H1 (cell line): ENCODE measurements around the gene FAM163A. TPM values are rescaled to one million over a fixed set of nuclear protein-coding genes. Genes with fewer than 3 reads are reported as not detected.
A peak's percentile ranks its signal among the peaks of the same experiment; 100 is the strongest.

Source experiments
- CTCF ChIA-PET: fragments of 300-600 bp; sonication (Branson Sonifier 250); formaldehyde crosslinking; loops from one replicate; lab custom pipeline; 2021; ENCODE audit not compliant: partially characterized antibody; lab: Charles Lee
- POLR2A ChIA-PET: fragments of 300-600 bp; sonication (Branson Sonifier 250); formaldehyde crosslinking; loops from one replicate; lab custom pipeline; 2021; ENCODE audit warnings: inconsistent platforms; ENCODE audit not compliant: partially characterized antibody; lab: Charles Lee
- DNase-seq, 2 experiments: peaks; one replicate each; pipeline versions ENCODE4 v3.0.0 to v3.0.0-alpha.2; 2010 to 2022; ENCODE audit warnings: low spot score in 2 of 2, low read depth in 1 of 2, mixed read lengths in 1 of 2
- FAIRE-seq: peaks from 2 replicates; lab custom pipeline; 2011; peaks lifted over from hg19 to GRCh38; lab: Jason Lieb, UNC
- H2AFZ ChIP-seq: 2 replicates; pipeline ENCODE4 v1.8.1; 2012; ENCODE audit warnings: low read length, inconsistent platforms
- H2AK5ac ChIP-seq: 2 replicates; pipeline ENCODE4 v1.6.1; 2013; ENCODE audit warnings: low read depth, low read length
- H2BK120ac ChIP-seq: replicated peaks from 2 replicates; pipeline ENCODE3; 2013; ENCODE audit warnings: low read depth, low read length, inconsistent platforms
- H2BK12ac ChIP-seq: 2 replicates; pipeline ENCODE4 v1.6.1; 2013; ENCODE audit warnings: low read depth, low read length
- H2BK15ac ChIP-seq: 2 replicates; pipeline ENCODE4 v1.6.1; 2013; ENCODE audit warnings: low read length
- H2BK20ac ChIP-seq: 2 replicates; pipeline ENCODE4 v1.6.1; 2013; ENCODE audit warnings: low read length
- H2BK5ac ChIP-seq: 2 replicates; pipeline ENCODE4 v1.6.1; 2013; ENCODE audit warnings: low read depth, low read length
- H3K14ac ChIP-seq: 2 replicates; pipeline ENCODE4 v1.6.1; 2013; ENCODE audit warnings: inconsistent platforms; ENCODE audit not compliant: insufficient read length
- H3K18ac ChIP-seq: 2 replicates; pipeline ENCODE4 v1.6.1; 2013; ENCODE audit warnings: low read length; ENCODE audit errors: extremely low read depth
- H3K23ac ChIP-seq: 2 replicates; pipeline ENCODE4 v1.6.1; 2013; ENCODE audit warnings: inconsistent platforms; ENCODE audit not compliant: insufficient read length
- H3K23me2 ChIP-seq: 2 replicates; pipeline ENCODE4 v1.6.1; 2013; ENCODE audit warnings: low read depth, low read length
- H3K27ac ChIP-seq: 2 replicates; pipeline ENCODE4 v1.6.1; 2011; ENCODE audit warnings: low read depth, low read length, inconsistent platforms
- H3K27me3 ChIP-seq, 4 experiments: replicated peaks in 1 of 4; 1 replicate in 1 of 4; 2 replicates in 3 of 4; pipeline versions ENCODE4 v1.6.1 to v1.8.1; 2011 to 2013; ENCODE audit warnings: low read length in 3 of 4, mild to moderate bottlenecking in 3 of 4, inconsistent platforms in 2 of 4, mixed read lengths in 2 of 4, moderate library complexity in 1 of 4; ENCODE audit not compliant: control insufficient read depth in 3 of 4, insufficient read depth in 3 of 4; ENCODE audit errors: extremely low read depth in 1 of 4
- H3K36me3 ChIP-seq, 4 experiments: 2 replicates each; pipeline versions ENCODE4 v1.6.1 to v1.8.1; 2011 to 2013; ENCODE audit warnings: mild to moderate bottlenecking in 4 of 4, low read length in 3 of 4, moderate library complexity in 2 of 4, control low read depth in 1 of 4, inconsistent platforms in 1 of 4; ENCODE audit not compliant: insufficient read depth in 4 of 4, control insufficient read depth in 2 of 4
- H3K4ac ChIP-seq: replicated peaks from 2 replicates; pipeline ENCODE3; 2013; ENCODE audit warnings: low read length, low read depth, mixed read lengths, inconsistent platforms; ENCODE audit not compliant: insufficient read length
- H3K4me1 ChIP-seq, 4 experiments: replicated peaks in 1 of 4; 1 replicate in 1 of 4; 2 replicates in 3 of 4; pipeline versions ENCODE4 v1.6.1 to v1.8.1; 2011 to 2013; ENCODE audit warnings: low read length in 3 of 4, inconsistent platforms in 2 of 4, mixed read lengths in 1 of 4; ENCODE audit not compliant: insufficient read depth in 4 of 4, control insufficient read depth in 3 of 4
- H3K4me2 ChIP-seq, 2 experiments: 2 replicates each; pipeline versions ENCODE4 v1.6.1 to v1.8.1; 2011 to 2013; ENCODE audit warnings: low read depth in 2 of 2, low read length in 2 of 2, control low read depth in 1 of 2, inconsistent platforms in 1 of 2, mild to moderate bottlenecking in 1 of 2; ENCODE audit not compliant: insufficient read depth in 1 of 2
- H3K4me3 ChIP-seq, 4 experiments: fragments of 200-600, 300-600 bp in 1 of 4; sonication (generic), shearing (Covaris generic), sonication (Bioruptor Twin) in 1 of 4; 2 replicates each; pipeline versions ENCODE4 v1.5.1 to v1.8.1; 2011 to 2016; ENCODE audit warnings: low read length in 4 of 4, low read depth in 3 of 4, control low read depth in 2 of 4, inconsistent platforms in 2 of 4, mild to moderate bottlenecking in 2 of 4, mixed read lengths in 1 of 4, moderate library complexity in 1 of 4; ENCODE audit not compliant: insufficient read depth in 2 of 4; ENCODE audit errors: extremely low read depth in 1 of 4
- H3K56ac ChIP-seq: replicated peaks from 2 replicates; pipeline ENCODE3; 2013; ENCODE audit warnings: low read depth, mild to moderate bottlenecking, mixed read lengths, low read length, inconsistent platforms; ENCODE audit not compliant: insufficient read length
- H3K79me1 ChIP-seq: 2 replicates; pipeline ENCODE4 v1.6.1; 2013; ENCODE audit warnings: low read depth, low read length, control low read depth
- H3K79me2 ChIP-seq, 2 experiments: 2 replicates each; pipeline versions ENCODE4 v1.6.1 to v1.8.1; 2012 to 2013; ENCODE audit warnings: low read length in 2 of 2, mild to moderate bottlenecking in 2 of 2, inconsistent platforms in 1 of 2; ENCODE audit not compliant: insufficient read depth in 2 of 2, control insufficient read depth in 1 of 2
- H3K9ac ChIP-seq, 4 experiments: replicated peaks in 1 of 4; 1 replicate in 1 of 4; 2 replicates in 3 of 4; pipeline versions ENCODE4 v1.6.1 to v1.8.1; 2011 to 2013; ENCODE audit warnings: low read depth in 3 of 4, low read length in 3 of 4, control low read depth in 2 of 4, mild to moderate bottlenecking in 2 of 4, moderate library complexity in 2 of 4, inconsistent platforms in 1 of 4; ENCODE audit errors: extremely low read depth in 1 of 4
- H3K9me3 ChIP-seq, 2 experiments: 2 replicates each; pipeline versions ENCODE4 v1.6.1 to v1.8.1; 2012 to 2013; ENCODE audit warnings: mild to moderate bottlenecking in 2 of 2, moderate library complexity in 2 of 2, control low read depth in 1 of 2, inconsistent platforms in 1 of 2, low read depth in 1 of 2, low read length in 1 of 2, mixed read lengths in 1 of 2; ENCODE audit not compliant: insufficient read depth in 2 of 2
- H4K20me1 ChIP-seq, 2 experiments: replicated peaks in 1 of 2; 2 replicates each; pipeline versions ENCODE3 to v1.8.1; 2011 to 2013; ENCODE audit warnings: inconsistent platforms in 2 of 2, low read length in 2 of 2, mild to moderate bottlenecking in 1 of 2; ENCODE audit not compliant: insufficient read depth in 2 of 2, control insufficient read depth in 1 of 2
- H4K5ac ChIP-seq: 2 replicates; pipeline ENCODE4 v1.6.1; 2013; ENCODE audit warnings: low read length, low read depth, mixed read lengths, inconsistent platforms; ENCODE audit not compliant: insufficient read length
- H4K8ac ChIP-seq: 2 replicates; pipeline ENCODE4 v1.8.0; 2013; ENCODE audit warnings: mild to moderate bottlenecking, moderate library complexity, low read length, inconsistent platforms; ENCODE audit not compliant: insufficient read depth; ENCODE audit errors: extremely low read depth
- H4K91ac ChIP-seq: replicated peaks from 2 replicates; pipeline ENCODE3; 2013; ENCODE audit warnings: low read length, mixed read lengths, inconsistent platforms; ENCODE audit not compliant: insufficient read length
- ASH2L ChIP-seq: fragments of 200-600, 300-600 bp; sonication (generic); IDR thresholded peaks from one replicate; pipeline ENCODE4 v1.7.1; 2017; ENCODE audit warnings: low read length
- EP300 ChIP-seq, 2 experiments: IDR thresholded peaks; 1 replicate in 1 of 2; 2 replicates in 1 of 2; pipeline ENCODE4 v1.6.1; 2011 to 2012; ENCODE audit warnings: low read depth in 2 of 2, low read length in 2 of 2, mild to moderate bottlenecking in 2 of 2, borderline replicate concordance in 1 of 2, inconsistent platforms in 1 of 2, moderate library complexity in 1 of 2
- EZH2 ChIP-seq: fragments of 200-600 bp; sonication (generic); IDR thresholded peaks from 2 replicates; pipeline ENCODE4 v1.7.1; 2012; ENCODE audit warnings: low read depth, mild to moderate bottlenecking, moderate library complexity, low read length, inconsistent platforms; ENCODE audit not compliant: severe bottlenecking
- GTF2F1 ChIP-seq: IDR thresholded peaks from 2 replicates; pipeline ENCODE4 v1.6.1; 2012; ENCODE audit warnings: low read depth, low read length, improper control_type of control experiment, borderline replicate concordance
- RAD21 ChIP-seq, 2 experiments: IDR thresholded peaks in 1 of 2; conservative IDR thresholded peaks in 1 of 2; 2 replicates each; pipeline ENCODE4 v1.6.1; 2011; ENCODE audit warnings: low read depth in 2 of 2, low read length in 2 of 2, improper control_type of control experiment in 1 of 2, inconsistent platforms in 1 of 2, mild to moderate bottlenecking in 1 of 2, moderate library complexity in 1 of 2
- SIRT6 ChIP-seq: IDR thresholded peaks from one replicate; pipeline ENCODE4 v1.7.1; 2012; ENCODE audit warnings: low read length, inconsistent platforms
- SP1 ChIP-seq: IDR thresholded peaks from 2 replicates; pipeline ENCODE4 v1.6.1; 2011; ENCODE audit warnings: low read depth, low read length
- WGBS, 2 experiments: shearing (Covaris generic) in 1 of 2; methylation state at CpG; one replicate each; pipeline versions ENCODE4 v1.1.6 to v1.1.7; 2013 to 2015; ENCODE audit warnings: low lambda C conversion rate in 2 of 2, mixed read lengths in 2 of 2, inconsistent platforms in 1 of 2, low coverage in 1 of 2, missing lambda C conversion rate in 1 of 2; ENCODE audit not compliant: insufficient replicate concordance in 2 of 2, insufficient coverage in 1 of 2, insufficient read length in 1 of 2; ENCODE audit errors: extremely low coverage in 1 of 2, missing lambda C conversion rate in 1 of 2; 5-methylcytosine and 5-hydroxymethylcytosine counted together
- polyA plus RNA-seq, 7 experiments: library from polyadenylated mRNA; depleted of rRNA in 3 of 7; stranded (reverse) in 5 of 7; unstranded in 2 of 7; fragments of >200 nt in 5 of 7; fragments of 200-250 nt in 2 of 7; gene quantifications; 1 replicate in 5 of 7; 2 replicates in 1 of 7; 4 replicates in 1 of 7; pipeline versions ENCODE4 v1.2.1 to v1.2.3, GENCODE V29; 2011 to 2013; ENCODE audit warnings: missing spikeins in 2 of 7, mixed read lengths in 2 of 7
- total RNA-seq: library from RNA; stranded (reverse); fragmentation: NEBNext Ultra II Directional; extraction: Animal tissue kit (Norgen Biotek cat#: 25700); gene quantifications from 2 replicates; pipeline ENCODE4 v1.2.1, GENCODE V29; 2021

FAM163A gene
- total and polyA plus RNA-seq, 2 of the 8 experiments (the other 6 are each of a cell fraction or from before 2014, with no cell fraction given), result 0.13 to 0.18 TPM

DNA sequence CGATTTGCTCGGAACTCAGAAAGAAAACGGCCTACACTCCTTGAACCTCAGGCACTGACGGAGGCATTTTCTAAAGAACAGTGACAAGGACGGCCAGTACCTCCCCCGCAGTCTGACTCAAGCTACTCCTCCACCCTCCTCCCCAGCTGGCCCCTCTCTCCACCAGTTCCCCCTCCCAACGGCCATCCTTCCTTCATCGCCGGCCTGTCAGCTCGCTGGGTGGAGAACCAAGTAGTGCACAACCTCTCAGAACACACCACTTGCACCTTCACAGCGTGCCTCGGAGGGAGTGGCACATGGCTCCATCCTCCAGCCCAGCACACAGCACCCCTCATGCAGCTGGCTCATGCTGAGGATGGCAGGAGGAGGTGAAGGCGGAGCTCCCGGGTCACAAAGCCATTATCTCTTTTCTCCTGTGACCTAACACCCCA, 75.7 kb downstream of the FAM163A start:
- H3K27ac ChIP-seq, result no peak overlapping the region
- no peaks in the 10 kb centered on the region for H3K9me3 ChIP-seq
- H3K4me3 ChIP-seq, result no peak overlapping the region
- no peaks in the 10 kb centered on the region for H3K36me3 ChIP-seq
- H3K9ac ChIP-seq, result no peak overlapping the region
- H2BK15ac ChIP-seq, result no peak overlapping the region
- H3K79me1 ChIP-seq, result no peaks in the 10 kb centered on the region
- no peak overlapping the region for H3K23ac ChIP-seq
- 88% methylated on average over 14 of the region's 14 CpGs; no CpG with 5 or more reads in 1 of the 2 experiments for WGBS, 2 experiments
- H3K4me2 ChIP-seq, result no peak overlapping the region
- no peaks in the 10 kb centered on the region for H3K79me2 ChIP-seq
- H2BK20ac ChIP-seq, result no peak overlapping the region
- ChIA-PET CTCF (interaction anchor here (1.1 to 18.9 kb wide), 9 partner anchors 8 to 449 kb away, joined by 3 to 595 read pairs (median 5); no protein-coding TSS in a partner anchor), POLR2A (interaction anchor here (0.6 kb wide), 1 partner anchor 20 kb away, joined by 3 read pairs; no protein-coding TSS in a partner anchor)
- H3K27me3 ChIP-seq, result peaks cover 0 to 17% (median 13%) of the 10 kb centered on the region in 4 experiments; a peak in 6 of 7 replicates
- H2AK5ac ChIP-seq, result no peak overlapping the region
- no peak overlapping the region for H2BK120ac ChIP-seq
- FAIRE-seq (no peak), DNase-seq (no peak)
- H4K5ac ChIP-seq, result no peak overlapping the region
- H4K91ac ChIP-seq, result no peak overlapping the region
- no peaks in the 10 kb centered on the region for H4K20me1 ChIP-seq
- no peak overlapping the region for H3K4ac ChIP-seq
- H4K8ac ChIP-seq, result no peak overlapping the region
- peak overlapping the region; percentile 76; the same call in 1 of the 2 replicates for H2AFZ ChIP-seq
- no peak overlapping the region for H2BK12ac ChIP-seq
- no peak overlapping the region for H3K56ac ChIP-seq
- no peak overlapping the region for H3K14ac ChIP-seq
- H3K4me1 ChIP-seq, result peaks cover 4 to 12% (median 6%) of the 10 kb centered on the region in 4 experiments; a peak in 6 of 7 replicates
- H2BK5ac ChIP-seq, result no peak overlapping the region
- H3K23me2 ChIP-seq, result peaks cover 11% of the 10 kb centered on the region
- H3K18ac ChIP-seq, result no peak overlapping the region
- TF ChIP-seq EZH2 (no peak), ASH2L (no peak), SIRT6 (no peak), EP300 (IDR thresholded peaks at IDR 0.05; ENCODE audit: borderline replicate concordance in 1 of 2, low read depth in 2 of 2, low read length in 2 of 2) (no peak), RAD21 (IDR thresholded peaks at IDR 0.05 in 1 of 2, conservative IDR thresholded peaks at IDR 0.05 in 1 of 2; ENCODE audit: low read depth in 2 of 2, low read length in 2 of 2) (no peak), GTF2F1 (no peak), SP1 (no peak)
